ENCODE results near the gene ACOXL. TPM values are rescaled to one million over a fixed set of nuclear protein-coding genes. Genes with fewer than 3 reads are reported as not detected.

The ACOXL gene
- total and polyA plus RNA-seq, 4 donors: 4.4 to 32.8 (median 12.2) TPM

- Histone ChIP-seq H3K4me3 (no peak overlapping the region), H3K4me1 (ENCODE audit: control insufficient read depth in 5 of 5, insufficient read depth in 5 of 5, low read length in 5 of 5) (no peaks in the 10 kb centered on the region), H3K9me3 (ENCODE audit: control insufficient read depth in 4 of 4, insufficient read depth in 3 of 4, low read length in 3 of 4) (no peaks in the 10 kb centered on the region), H3K36me3 (ENCODE audit: control insufficient read depth in 4 of 4, insufficient read depth in 4 of 4, low read length in 4 of 4) (no peaks in the 10 kb centered on the region), H3K9ac (ENCODE audit: insufficient read depth in 1 of 2, low read length in 2 of 2) (no peak overlapping the region), H3K27ac (ENCODE audit: low read depth in 1 of 2, low read length in 1 of 2) (no peak overlapping the region), H3K27me3 (ENCODE audit: control insufficient read depth in 3 of 3, insufficient read depth in 3 of 3, low read length in 2 of 3) (peaks cover 0 to 9% (median 5%) of the 10 kb centered on the region in 3 donors)
- TF ChIP-seq CTCF (IDR thresholded peaks at IDR 0.05; ENCODE audit: control extremely low read depth, extremely low read depth): no peak
- 93 to 97% methylated on average over 4 of the region's 4 CpGs for WGBS, 2 donors
- ATAC-seq (ENCODE audit: insufficient read depth, low FRiP score): no peak
- no peak for DNase-seq
Measured at GRCh38 chr2:111111101-111111755, 378.9 kb downstream of the ACOXL start.

GRCh38 chr2:111113838-111114237 lies 381.5 kb downstream of the ACOXL start:
- no peak for DNase-seq
- H3K36me3 ChIP-seq (ENCODE audit: control insufficient read depth in 4 of 4, insufficient read depth in 4 of 4, low read length in 4 of 4): no peaks in the 10 kb centered on the region
- peaks cover 0 to 30% (median 19%) of the 10 kb centered on the region in 3 donors for H3K27me3 ChIP-seq (ENCODE audit: control insufficient read depth in 3 of 3, insufficient read depth in 3 of 3, low read length in 2 of 3)
- ATAC-seq (ENCODE audit: insufficient read depth, low FRiP score): no peak
- H3K9me3 ChIP-seq (ENCODE audit: control insufficient read depth in 4 of 4, insufficient read depth in 3 of 4, low read length in 3 of 4): no peaks in the 10 kb centered on the region
- no peak overlapping the region for H3K27ac ChIP-seq (ENCODE audit: low read depth in 1 of 2, low read length in 1 of 2)
- no peak for TF ChIP-seq CTCF (IDR thresholded peaks at IDR 0.05; ENCODE audit: control extremely low read depth, extremely low read depth)
- no peak overlapping the region for H3K4me3 ChIP-seq
- H3K9ac ChIP-seq (ENCODE audit: insufficient read depth in 1 of 2, low read length in 2 of 2): no peak overlapping the region
- WGBS, 2 donors: 85 to 92% methylated on average over 1 of the region's 1 CpG
- H3K4me1 ChIP-seq (ENCODE audit: control insufficient read depth in 5 of 5, insufficient read depth in 5 of 5, low read length in 5 of 5): peaks cover 0 to 20% (median 3%) of the 10 kb centered on the region in 5 donors

GRCh38 chr2:111116011-111116746 lies 383.8 kb downstream of the ACOXL start:
- TF ChIP-seq CTCF (IDR thresholded peaks at IDR 0.05; ENCODE audit: control extremely low read depth, extremely low read depth): no peak
- Histone ChIP-seq H3K27me3 (ENCODE audit: control insufficient read depth in 3 of 3, insufficient read depth in 3 of 3, low read length in 2 of 3) (peaks cover 0 to 39% (median 30%) of the 10 kb centered on the region in 3 donors), H3K36me3 (ENCODE audit: control insufficient read depth in 4 of 4, insufficient read depth in 4 of 4, low read length in 4 of 4) (no peaks in the 10 kb centered on the region), H3K4me3 (no peak overlapping the region), H3K4me1 (ENCODE audit: control insufficient read depth in 5 of 5, insufficient read depth in 5 of 5, low read length in 5 of 5) (peaks cover 0 to 36% (median 3%) of the 10 kb centered on the region in 5 donors), H3K27ac (ENCODE audit: low read depth in 1 of 2, low read length in 1 of 2) (no peak overlapping the region), H3K9ac (ENCODE audit: insufficient read depth in 1 of 2, low read length in 2 of 2) (no peak overlapping the region), H3K9me3 (ENCODE audit: control insufficient read depth in 4 of 4, insufficient read depth in 3 of 4, low read length in 3 of 4) (no peaks in the 10 kb centered on the region)
- ATAC-seq (ENCODE audit: insufficient read depth, low FRiP score): no peak
- DNase-seq: no peak
- 58 to 71% methylated on average over 7 of the region's 7 CpGs for WGBS, 2 donors

Data from lung (tissue), 12 donors.